ENCODE measurements around the gene SEMA6A. TPM values are rescaled to one million over a fixed set of nuclear protein-coding genes. Genes with fewer than 3 reads are reported as not detected.
A peak's percentile ranks its signal among the peaks of the same experiment; 100 is the strongest.

SEMA6A gene, protein sequence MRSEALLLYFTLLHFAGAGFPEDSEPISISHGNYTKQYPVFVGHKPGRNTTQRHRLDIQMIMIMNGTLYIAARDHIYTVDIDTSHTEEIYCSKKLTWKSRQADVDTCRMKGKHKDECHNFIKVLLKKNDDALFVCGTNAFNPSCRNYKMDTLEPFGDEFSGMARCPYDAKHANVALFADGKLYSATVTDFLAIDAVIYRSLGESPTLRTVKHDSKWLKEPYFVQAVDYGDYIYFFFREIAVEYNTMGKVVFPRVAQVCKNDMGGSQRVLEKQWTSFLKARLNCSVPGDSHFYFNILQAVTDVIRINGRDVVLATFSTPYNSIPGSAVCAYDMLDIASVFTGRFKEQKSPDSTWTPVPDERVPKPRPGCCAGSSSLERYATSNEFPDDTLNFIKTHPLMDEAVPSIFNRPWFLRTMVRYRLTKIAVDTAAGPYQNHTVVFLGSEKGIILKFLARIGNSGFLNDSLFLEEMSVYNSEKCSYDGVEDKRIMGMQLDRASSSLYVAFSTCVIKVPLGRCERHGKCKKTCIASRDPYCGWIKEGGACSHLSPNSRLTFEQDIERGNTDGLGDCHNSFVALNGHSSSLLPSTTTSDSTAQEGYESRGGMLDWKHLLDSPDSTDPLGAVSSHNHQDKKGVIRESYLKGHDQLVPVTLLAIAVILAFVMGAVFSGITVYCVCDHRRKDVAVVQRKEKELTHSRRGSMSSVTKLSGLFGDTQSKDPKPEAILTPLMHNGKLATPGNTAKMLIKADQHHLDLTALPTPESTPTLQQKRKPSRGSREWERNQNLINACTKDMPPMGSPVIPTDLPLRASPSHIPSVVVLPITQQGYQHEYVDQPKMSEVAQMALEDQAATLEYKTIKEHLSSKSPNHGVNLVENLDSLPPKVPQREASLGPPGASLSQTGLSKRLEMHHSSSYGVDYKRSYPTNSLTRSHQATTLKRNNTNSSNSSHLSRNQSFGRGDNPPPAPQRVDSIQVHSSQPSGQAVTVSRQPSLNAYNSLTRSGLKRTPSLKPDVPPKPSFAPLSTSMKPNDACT
- total RNA-seq (10 to 100 TPM; 17.7 to 31.6 TPM), polyA plus RNA-seq (1 to 10 TPM; 3.4 to 6.2 TPM)
- long read RNA-seq, donor 1, full-length matches to known transcripts = 2 of 2 reads
- long read RNA-seq, donor 1, partial matches to known transcripts = 0 of 2 reads
- long read RNA-seq, donor 1, other reads (novel, unspliced or antisense) = 0 of 2 reads
- long read RNA-seq, donor 2, partial matches to known transcripts = 0 of 2 reads
- long read RNA-seq, donor 2, other reads (novel, unspliced or antisense) = 0 of 2 reads
- long read RNA-seq, donor 3, full-length matches to known transcripts = 2 of 2 reads
- long read RNA-seq, donor 3, partial matches to known transcripts = 0 of 2 reads
- long read RNA-seq, donor 3, other reads (novel, unspliced or antisense) = 0 of 2 reads
- long read RNA-seq, donor 4, partial matches to known transcripts = 5 of 6 reads
- long read RNA-seq, donor 4, other reads (novel, unspliced or antisense) = 0 of 6 reads
- long read RNA-seq, donor 5, partial matches to known transcripts = 5 of 7 reads
- long read RNA-seq, donor 5, other reads (novel, unspliced or antisense) = 0 of 7 reads

GRCh38 chr5:116574367-116575325, at the start of gene SEMA6A:
Gene SEMA6A, minus strand, starts transcription at chr5:116574823. Its CDS starts 69,879 bp downstream, at chr5:116504944.
- WGBS, 2 donors = 1% methylated on average over 58 to 66 of the region's 66 CpGs
- TF ChIP-seq CTCF (IDR thresholded peaks at IDR 0.05; ENCODE audit: control extremely low read depth, extremely low read depth) = no peak
- peaks cover 0 to 3% (median 0%) of the 10 kb centered on the region in 3 donors for H3K27me3 ChIP-seq (ENCODE audit: control insufficient read depth in 3 of 3, insufficient read depth in 3 of 3, low read length in 2 of 3)
- ATAC-seq (ENCODE audit: insufficient read depth, low FRiP score) (peak; percentile 88), DNase-seq (peak; percentile 92 to 95 (median 93))
- H3K9me3 ChIP-seq (ENCODE audit: control insufficient read depth in 4 of 4, insufficient read depth in 3 of 4, low read length in 3 of 4) = no peaks in the 10 kb centered on the region
- peak within 1 kb of the TSS; percentile 58 to 83 for H3K27ac ChIP-seq (ENCODE audit: low read depth in 1 of 2, low read length in 1 of 2)
- H3K9ac ChIP-seq (ENCODE audit: insufficient read depth in 1 of 2, low read length in 2 of 2) = peak within 1 kb of the TSS; percentile 56 to 71
- peak within 1 kb of the TSS; percentile 69 for H3K4me3 ChIP-seq
- peaks cover 0 to 35% (median 12%) of the 10 kb centered on the region in 5 donors for H3K4me1 ChIP-seq (ENCODE audit: control insufficient read depth in 5 of 5, insufficient read depth in 5 of 5, low read length in 5 of 5)
- H3K36me3 ChIP-seq (ENCODE audit: control insufficient read depth in 4 of 4, insufficient read depth in 4 of 4, low read length in 4 of 4) = no peaks in the 10 kb centered on the region

DNA sequence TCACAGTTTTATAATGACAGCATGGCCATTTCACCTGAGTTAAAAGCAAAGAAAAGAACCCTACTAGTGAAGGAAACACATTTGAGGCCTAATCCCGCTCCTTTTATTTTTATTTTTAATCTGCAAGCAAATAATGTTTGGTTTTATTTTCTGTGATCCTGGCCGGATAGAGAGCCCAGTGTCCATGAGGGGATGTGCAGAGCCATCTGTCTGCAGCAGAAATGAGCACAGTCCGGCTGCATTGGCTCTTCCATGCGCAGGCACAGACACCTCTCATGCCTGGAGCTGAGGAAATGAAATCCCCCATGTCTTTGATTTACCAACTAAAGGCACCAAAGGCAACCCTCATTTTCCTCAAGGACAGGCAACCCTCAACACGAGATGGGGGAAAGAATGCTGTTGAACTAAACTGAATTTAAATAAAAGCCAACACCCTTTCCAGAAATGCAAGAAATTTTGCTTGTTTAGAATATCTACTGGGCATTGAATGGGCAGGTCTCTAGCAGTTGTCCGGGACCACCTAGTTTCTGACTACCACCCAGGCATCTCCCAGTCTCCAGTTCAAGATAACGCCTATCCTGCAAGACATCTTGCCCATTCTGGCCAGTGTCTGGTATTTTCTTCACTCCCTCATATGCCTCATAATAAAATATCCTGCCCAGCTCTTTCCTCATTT, 47.9 kb upstream of the SEMA6A start:
- ATAC-seq (ENCODE audit: insufficient read depth, low FRiP score) (no peak), DNase-seq (peak in 1 of 3 donors; percentile 23)
- Histone ChIP-seq H3K4me1 (ENCODE audit: control insufficient read depth in 5 of 5, insufficient read depth in 5 of 5, low read length in 5 of 5) (peaks cover 0 to 23% (median 11%) of the 10 kb centered on the region in 5 donors), H3K9ac (ENCODE audit: insufficient read depth in 1 of 2, low read length in 2 of 2) (no peak overlapping the region), H3K27ac (ENCODE audit: low read depth in 1 of 2, low read length in 1 of 2) (no peak overlapping the region), H3K4me3 (no peak overlapping the region), H3K27me3 (ENCODE audit: control insufficient read depth in 3 of 3, insufficient read depth in 3 of 3, low read length in 2 of 3) (no peaks in the 10 kb centered on the region), H3K9me3 (ENCODE audit: control insufficient read depth in 4 of 4, insufficient read depth in 3 of 4, low read length in 3 of 4) (no peaks in the 10 kb centered on the region), H3K36me3 (ENCODE audit: control insufficient read depth in 4 of 4, insufficient read depth in 4 of 4, low read length in 4 of 4) (no peaks in the 10 kb centered on the region)
- WGBS, 2 donors = 89 to 90% methylated on average over 7 of the region's 7 CpGs
- no peak for TF ChIP-seq CTCF (IDR thresholded peaks at IDR 0.05; ENCODE audit: control extremely low read depth, extremely low read depth)
